Measurements from ENCODE around the gene UBR2.

Gene UBR2

DNA sequence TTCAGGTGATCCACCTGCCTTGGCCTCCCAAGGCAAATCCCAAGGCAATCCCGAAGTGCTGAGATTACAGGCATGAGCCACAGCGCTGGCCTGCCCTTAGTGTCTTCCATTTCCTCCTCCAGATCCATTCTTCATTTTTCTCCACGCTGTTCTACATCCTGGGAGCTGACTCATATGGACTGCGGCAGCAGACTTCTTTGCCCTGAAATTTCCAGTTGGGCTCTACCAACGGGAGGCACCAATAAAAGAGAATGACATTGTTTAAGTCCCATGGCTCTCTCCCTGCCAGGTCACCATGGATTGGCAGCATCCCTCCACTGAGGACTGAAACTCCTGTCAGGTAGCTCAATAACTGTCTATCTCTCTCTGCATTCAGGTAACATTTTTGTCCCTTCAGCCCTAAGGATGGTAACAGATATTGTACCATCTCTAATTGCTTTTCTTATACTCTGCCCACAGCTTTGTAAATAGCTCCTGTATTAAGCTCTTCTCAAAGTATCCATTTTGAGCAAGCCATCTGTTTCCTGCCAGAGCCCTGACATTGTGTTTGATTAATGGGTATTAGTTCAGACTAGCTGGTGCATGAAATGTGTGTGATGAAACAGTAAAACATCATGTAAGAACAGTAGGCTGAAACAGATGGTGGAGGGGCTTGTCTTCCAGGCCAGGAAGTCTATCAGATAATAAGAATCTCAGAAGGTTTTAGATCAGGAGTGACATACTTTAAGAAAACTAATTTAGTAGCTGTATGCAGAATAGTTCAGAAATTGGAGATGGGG lies 178.5 kb downstream of the UBR2 start:
- Mint-ChIP-seq H3K4me1 (peaks cover 19% of the 10 kb centered on the region), H3K27ac (peak overlapping the region; percentile 5), H3K36me3 (peaks cover 6% of the 10 kb centered on the region), H3K27me3 (no peaks in the 10 kb centered on the region), H3K4me3 (no peak overlapping the region), H3K9me3 (peaks cover 5% of the 10 kb centered on the region)

Measured in activated naive CD4-positive, alpha-beta T cell treated with anti-CD3 and anti-CD28 coated beads, Interleukin-2, amount 50 U/mL, for 24 hours (primary cell).